ENCODE data around the gene ENO2. TPM values are rescaled to one million over a fixed set of nuclear protein-coding genes. Genes with fewer than 3 reads are reported as not detected.

The ENO2 gene
- total RNA-seq, 2 experiments from 2014 or later: 85.6 to 103 TPM

GRCh38 chr12:6925239-6925539 is 10.8 kb downstream of the ENO2 start:
- H3K27ac ChIP-seq (ENCODE audit: low read depth in 1 of 2, low read length in 2 of 2): no peak overlapping the region

GRCh38 chr12:6925540-6926279 is 11.3 kb downstream of the ENO2 start:
- Mint-ChIP-seq H3K9me3 (no peaks in the 10 kb centered on the region), H3K4me1 (ENCODE audit: low read depth) (peaks cover 45% of the 10 kb centered on the region), H3K36me3 (ENCODE audit: low read depth) (peaks cover 24% of the 10 kb centered on the region), H3K27me3 (no peaks in the 10 kb centered on the region), H3K27ac (peak overlapping the region; percentile 85), H3K4me3 (peak overlapping the region; percentile 95)
- Histone ChIP-seq H3K27me3 (ENCODE audit: control insufficient read depth in 1 of 2, insufficient read depth in 2 of 2, low read length in 2 of 2) (no peaks in the 10 kb centered on the region), H3K27ac (ENCODE audit: low read depth in 1 of 2, low read length in 2 of 2) (no peak overlapping the region), H3K4me1 (ENCODE audit: insufficient read depth, low read length) (peaks cover 42% of the 10 kb centered on the region), H3K4me3 (ENCODE audit: low read length) (no peak overlapping the region), H3K9me3 (ENCODE audit: control insufficient read depth in 1 of 2, insufficient read depth in 1 of 2, low read length in 2 of 2) (no peaks in the 10 kb centered on the region), H3K36me3 (ENCODE audit: insufficient read depth, low read length) (peaks cover 31% of the 10 kb centered on the region)
- DNase-seq: no peak
- no peak for ATAC-seq (ENCODE audit: poor library complexity)
- CTCF ChIA-PET: interaction anchor here (1.1 to 3.2 kb wide), 11 partner anchors 10 to 93 kb away, joined by 3 to 21 read pairs (median 6); partner anchors contain the start of genes C12orf57, LPCAT3, RNU7-1 and SPSB2
- TF ChIP-seq CTCF (IDR thresholded peaks at IDR 0.05): no peak
- POLR2A ChIA-PET: interaction anchor here (0.6 to 6.4 kb wide), 6 partner anchors 11 to 219 kb away, joined by 3 to 76 read pairs (median 4); partner anchors contain the start of genes C12orf57 and RNU7-1
- intact Hi-C loops (cut with DNase I, micrococcal nuclease): loop anchor here in 1 of 2 experiments (2.0 kb wide), 1 partner anchor 17 kb away; the partner anchor contains the start of gene RNU7-1

More at GRCh38 chr12:6925239-6925539, 10.8 kb downstream of the ENO2 start:
- TF ChIP-seq CTCF (IDR thresholded peaks at IDR 0.05): no peak
- Histone ChIP-seq H3K4me3 (ENCODE audit: low read length) (no peak overlapping the region), H3K27me3 (ENCODE audit: control insufficient read depth in 1 of 2, insufficient read depth in 2 of 2, low read length in 2 of 2) (no peaks in the 10 kb centered on the region), H3K4me1 (ENCODE audit: insufficient read depth, low read length) (peaks cover 41% of the 10 kb centered on the region), H3K36me3 (ENCODE audit: insufficient read depth, low read length) (peaks cover 31% of the 10 kb centered on the region), H3K9me3 (ENCODE audit: control insufficient read depth in 1 of 2, insufficient read depth in 1 of 2, low read length in 2 of 2) (no peaks in the 10 kb centered on the region)
- H3K4me3 Mint-ChIP-seq: peak overlapping the region; percentile 71
- peaks cover 43% of the 10 kb centered on the region for H3K4me1 Mint-ChIP-seq (ENCODE audit: low read depth)
- H3K27me3 Mint-ChIP-seq: no peaks in the 10 kb centered on the region
- no peak for DNase-seq
- H3K9me3 Mint-ChIP-seq: no peaks in the 10 kb centered on the region
- H3K36me3 Mint-ChIP-seq (ENCODE audit: low read depth): peaks cover 24% of the 10 kb centered on the region
- ATAC-seq (ENCODE audit: poor library complexity): no peak
- intact Hi-C loops (cut with DNase I, micrococcal nuclease): loop anchor here in 1 of 2 experiments (2.0 kb wide), 1 partner anchor 18 kb away; the partner anchor contains the start of gene RNU7-1
- CTCF ChIA-PET: interaction anchor here (1.1 to 3.2 kb wide), 10 partner anchors 11 to 56 kb away, joined by 3 to 21 read pairs (median 8); partner anchors contain the start of genes C12orf57, RNU7-1 and SPSB2
- H3K27ac Mint-ChIP-seq: peak overlapping the region; percentile 85
- POLR2A ChIA-PET: interaction anchor here (0.6 to 6.4 kb wide), 7 partner anchors 11 to 219 kb away, joined by 3 to 76 read pairs (median 3); partner anchors contain the start of genes C12orf57, RNU7-1 and SPSB2

- peak; percentile 41 for ATAC-seq (ENCODE audit: poor library complexity)
- intact Hi-C loops (cut with DNase I, micrococcal nuclease): no loop called here
Measured at GRCh38 chr12:6927379-6928021, 13.1 kb downstream of the ENO2 start, which contains the start of gene ATN1. Gene ATN1, plus strand, starts transcription at chr12:6927959. Its CDS starts 6,043 bp downstream, at chr12:6934002.

More at GRCh38 chr12:6927379-6928021, 13.1 kb downstream of the ENO2 start, which contains the start of gene ATN1:
- peak in 7 of 14 experiments; percentile 33 to 69 (median 54) for DNase-seq
- POLR2A ChIA-PET: interaction anchor here (0.7 to 6.4 kb wide), 8 partner anchors 9 to 181 kb away, joined by 3 to 76 read pairs (median 9); partner anchors contain the start of genes C12orf57, ENO2, PTPN6 and RNU7-1
- CTCF ChIA-PET: interaction anchor here (0.6 to 4.0 kb wide), 7 partner anchors 10 to 160 kb away, joined by 3 to 26 read pairs (median 3); partner anchors contain the start of gene LPCAT3
- Histone ChIP-seq H3K4me1 (ENCODE audit: insufficient read depth, low read length) (peaks cover 49% of the 10 kb centered on the region), H3K4me3 (ENCODE audit: low read length) (peak within 1 kb of the TSS; percentile 65), H3K27me3 (ENCODE audit: control insufficient read depth in 1 of 2, insufficient read depth in 2 of 2, low read length in 2 of 2) (no peaks in the 10 kb centered on the region), H3K36me3 (ENCODE audit: insufficient read depth, low read length) (peaks cover 16% of the 10 kb centered on the region), H3K9me3 (ENCODE audit: control insufficient read depth in 1 of 2, insufficient read depth in 1 of 2, low read length in 2 of 2) (no peaks in the 10 kb centered on the region), H3K27ac (ENCODE audit: low read depth in 1 of 2, low read length in 2 of 2) (peak within 1 kb of the TSS; percentile 79 to 82)
- Mint-ChIP-seq H3K36me3 (ENCODE audit: low read depth) (peaks cover 15% of the 10 kb centered on the region), H3K27me3 (no peaks in the 10 kb centered on the region), H3K4me3 (peak within 1 kb of the TSS; percentile 95), H3K27ac (peak within 1 kb of the TSS; percentile 87), H3K9me3 (no peaks in the 10 kb centered on the region), H3K4me1 (ENCODE audit: low read depth) (peaks cover 56% of the 10 kb centered on the region)
- TF ChIP-seq CTCF (IDR thresholded peaks at IDR 0.05): no peak
